Astrocyte (in vitro differentiated cells and primary cell): ENCODE results near the gene GRM7.

Experiments used
- EZH2 ChIP-seq: IDR thresholded peaks from 2 replicates; pipeline ENCODE4 v1.6.1; 2012; ENCODE audit warnings: mild to moderate bottlenecking, low read length, inconsistent platforms; ENCODE audit not compliant: insufficient read depth
- TF ChIP-seq, protein P1 (sequence below): IDR thresholded peaks from 2 replicates; pipeline ENCODE4 v1.5.1; 2011; ENCODE audit warnings: low read depth, mild to moderate bottlenecking, inconsistent platforms, low read length, moderate library complexity; ENCODE audit not compliant: insufficient read depth

DNA sequence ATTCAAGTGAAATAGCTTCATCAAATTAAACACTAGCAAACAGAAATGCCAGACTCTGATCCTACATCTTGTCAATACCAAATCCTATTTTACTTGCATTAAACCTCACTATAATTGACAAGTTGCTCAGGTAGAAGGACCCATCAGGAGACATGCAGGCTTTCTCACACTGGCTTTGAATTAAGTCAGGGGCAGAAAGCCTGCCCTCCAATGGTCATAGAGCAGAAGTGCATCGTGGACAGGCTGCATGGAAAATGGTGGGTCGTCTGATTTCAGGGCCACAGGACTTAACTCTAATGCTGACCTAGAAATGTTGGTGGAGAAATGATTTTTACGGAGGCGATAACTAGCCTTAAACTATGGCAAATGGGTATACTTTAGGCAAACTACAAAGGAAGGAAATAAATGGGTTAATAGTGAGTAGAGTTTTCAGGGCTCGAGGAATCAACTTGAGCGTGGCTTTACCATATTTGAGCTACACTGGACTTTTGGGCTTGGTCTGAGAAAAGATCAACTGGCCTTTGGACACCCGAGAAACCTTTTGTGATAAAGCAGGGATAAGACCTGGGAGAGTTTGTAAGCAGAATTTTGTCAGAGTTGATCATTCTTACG is 283.9 kb downstream of the GRM7 start:
- TF ChIP-seq, protein P1, sequence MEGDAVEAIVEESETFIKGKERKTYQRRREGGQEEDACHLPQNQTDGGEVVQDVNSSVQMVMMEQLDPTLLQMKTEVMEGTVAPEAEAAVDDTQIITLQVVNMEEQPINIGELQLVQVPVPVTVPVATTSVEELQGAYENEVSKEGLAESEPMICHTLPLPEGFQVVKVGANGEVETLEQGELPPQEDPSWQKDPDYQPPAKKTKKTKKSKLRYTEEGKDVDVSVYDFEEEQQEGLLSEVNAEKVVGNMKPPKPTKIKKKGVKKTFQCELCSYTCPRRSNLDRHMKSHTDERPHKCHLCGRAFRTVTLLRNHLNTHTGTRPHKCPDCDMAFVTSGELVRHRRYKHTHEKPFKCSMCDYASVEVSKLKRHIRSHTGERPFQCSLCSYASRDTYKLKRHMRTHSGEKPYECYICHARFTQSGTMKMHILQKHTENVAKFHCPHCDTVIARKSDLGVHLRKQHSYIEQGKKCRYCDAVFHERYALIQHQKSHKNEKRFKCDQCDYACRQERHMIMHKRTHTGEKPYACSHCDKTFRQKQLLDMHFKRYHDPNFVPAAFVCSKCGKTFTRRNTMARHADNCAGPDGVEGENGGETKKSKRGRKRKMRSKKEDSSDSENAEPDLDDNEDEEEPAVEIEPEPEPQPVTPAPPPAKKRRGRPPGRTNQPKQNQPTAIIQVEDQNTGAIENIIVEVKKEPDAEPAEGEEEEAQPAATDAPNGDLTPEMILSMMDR: peak; percentile 39
- TF ChIP-seq EZH2: no peak
